ENCODE data around the gene GAB3. TPM values are rescaled to one million over a fixed set of nuclear protein-coding genes. Genes with fewer than 3 reads are reported as not detected.

The GAB3 gene
- total RNA-seq, 4 donors from 2014 or later = 3.5 to 7.4 (median 5.0) TPM

GRCh38 chrX:154761977-154762536, 11.2 kb upstream of the GAB3 start:
- Histone ChIP-seq H3K36me3 (peaks cover 0 to 9% (median 0%) of the 10 kb centered on the region in 3 donors), H3K27ac (peak overlapping the region; percentile 70 to 80 (median 78)), H3K4me1 (peaks cover 0 to 8% (median 0%) of the 10 kb centered on the region in 4 donors), H3K27me3 (no peaks in the 10 kb centered on the region), H3K9me3 (no peaks in the 10 kb centered on the region), H3K4me3 (peak overlapping the region; percentile 57 to 81 (median 64))
- no peak for DNase-seq
- TF ChIP-seq, protein P1, sequence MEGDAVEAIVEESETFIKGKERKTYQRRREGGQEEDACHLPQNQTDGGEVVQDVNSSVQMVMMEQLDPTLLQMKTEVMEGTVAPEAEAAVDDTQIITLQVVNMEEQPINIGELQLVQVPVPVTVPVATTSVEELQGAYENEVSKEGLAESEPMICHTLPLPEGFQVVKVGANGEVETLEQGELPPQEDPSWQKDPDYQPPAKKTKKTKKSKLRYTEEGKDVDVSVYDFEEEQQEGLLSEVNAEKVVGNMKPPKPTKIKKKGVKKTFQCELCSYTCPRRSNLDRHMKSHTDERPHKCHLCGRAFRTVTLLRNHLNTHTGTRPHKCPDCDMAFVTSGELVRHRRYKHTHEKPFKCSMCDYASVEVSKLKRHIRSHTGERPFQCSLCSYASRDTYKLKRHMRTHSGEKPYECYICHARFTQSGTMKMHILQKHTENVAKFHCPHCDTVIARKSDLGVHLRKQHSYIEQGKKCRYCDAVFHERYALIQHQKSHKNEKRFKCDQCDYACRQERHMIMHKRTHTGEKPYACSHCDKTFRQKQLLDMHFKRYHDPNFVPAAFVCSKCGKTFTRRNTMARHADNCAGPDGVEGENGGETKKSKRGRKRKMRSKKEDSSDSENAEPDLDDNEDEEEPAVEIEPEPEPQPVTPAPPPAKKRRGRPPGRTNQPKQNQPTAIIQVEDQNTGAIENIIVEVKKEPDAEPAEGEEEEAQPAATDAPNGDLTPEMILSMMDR (IDR thresholded peaks at IDR 0.05) = no peak
- no peak for TF ChIP-seq POLR2A (IDR thresholded peaks at IDR 0.05)

DNA sequence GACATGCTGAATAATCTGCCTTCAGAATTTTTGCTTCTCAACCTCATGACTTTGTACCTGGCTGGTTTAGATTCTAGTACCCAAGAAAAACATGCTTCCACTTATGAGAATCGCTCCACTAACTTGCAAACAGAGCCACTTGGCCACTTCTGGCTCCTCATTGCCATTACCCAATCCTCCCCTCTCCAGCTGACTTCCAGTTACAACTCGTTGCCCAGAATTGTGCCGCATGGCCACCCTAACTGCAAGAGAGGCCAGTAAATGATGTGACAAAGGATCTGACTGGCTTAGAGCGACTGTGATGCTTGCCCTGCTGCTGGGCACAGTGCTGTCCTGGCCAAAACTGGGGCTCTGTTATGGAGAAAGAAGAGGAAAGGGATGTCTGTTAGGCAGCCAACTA, 7.8 kb upstream of the GAB3 start:
- Histone ChIP-seq H3K9me3 (no peaks in the 10 kb centered on the region), H3K27ac (no peak overlapping the region), H3K36me3 (no peaks in the 10 kb centered on the region), H3K4me3 (no peak overlapping the region), H3K4me1 (peaks cover 0 to 2% (median 0%) of the 10 kb centered on the region in 4 donors), H3K27me3 (no peaks in the 10 kb centered on the region)
- TF ChIP-seq POLR2A (IDR thresholded peaks at IDR 0.05) = no peak
- TF ChIP-seq, protein P1 (IDR thresholded peaks at IDR 0.05) = no peak
- DNase-seq = no peak

- Histone ChIP-seq H3K4me3 (no peak overlapping the region), H3K27me3 (no peaks in the 10 kb centered on the region), H3K27ac (peak overlapping the region; percentile 73 to 78 (median 78)), H3K36me3 (no peaks in the 10 kb centered on the region), H3K9me3 (no peaks in the 10 kb centered on the region), H3K4me1 (no peaks in the 10 kb centered on the region)
- TF ChIP-seq POLR2A (IDR thresholded peaks at IDR 0.05) = no peak
- TF ChIP-seq, protein P1 (IDR thresholded peaks at IDR 0.05) = no peak
- DNase-seq = no peak
These were observed 893 bp upstream of the GAB3 start for GRCh38 chrX:154751669-154752271.

DNA sequence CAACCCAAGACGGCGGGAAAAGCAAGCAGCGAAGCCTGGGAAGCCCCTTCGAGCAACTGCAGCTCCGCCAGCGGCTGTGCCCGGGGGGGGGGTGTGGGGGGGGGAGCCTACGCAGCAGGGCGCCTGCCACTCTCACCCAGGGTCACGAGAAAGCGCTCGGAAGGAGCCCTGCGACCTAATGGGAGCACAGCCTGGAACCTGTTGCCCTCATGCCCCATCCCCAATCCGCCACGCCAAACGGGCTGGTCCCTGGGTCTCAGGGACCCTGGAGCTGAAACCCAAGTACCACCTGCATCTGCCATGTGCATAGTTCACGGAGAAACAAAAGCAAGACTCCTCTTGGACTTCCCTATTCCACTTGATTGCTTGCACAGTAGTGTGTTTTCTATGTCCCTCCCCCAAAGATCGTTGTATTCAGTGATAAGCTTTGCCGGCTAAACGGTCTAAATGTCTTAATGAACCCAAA, 359 bp upstream of the GAB3 start:
- H3K27ac ChIP-seq = peak overlapping the region; percentile 73 to 78 (median 78)
- no peaks in the 10 kb centered on the region for H3K4me1 ChIP-seq

DNA sequence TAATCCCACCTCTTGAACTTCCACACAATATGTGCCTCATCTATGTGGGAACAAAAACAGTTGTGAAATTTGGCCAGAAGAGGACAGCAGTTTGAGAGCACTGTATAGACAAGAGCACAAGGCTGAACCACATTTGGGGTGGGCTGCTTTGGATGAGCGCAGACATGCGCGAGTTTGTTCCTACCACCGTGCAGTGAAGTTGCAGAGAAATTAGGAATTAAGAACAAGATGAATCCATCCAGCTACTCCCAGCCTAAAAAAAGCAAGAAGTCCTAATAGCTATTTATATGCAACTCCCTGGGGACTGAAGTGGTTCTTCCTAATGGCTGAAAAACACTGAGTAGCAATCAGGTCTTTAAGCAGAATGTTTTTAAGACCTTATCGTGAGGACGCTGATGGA, 1.0 kb downstream of the GAB3 start:
- H3K4me1 ChIP-seq = no peaks in the 10 kb centered on the region
- H3K27me3 ChIP-seq = no peaks in the 10 kb centered on the region
- H3K4me3 ChIP-seq = peak overlapping the region; percentile 49 to 60 (median 54)
- TF ChIP-seq POLR2A (IDR thresholded peaks at IDR 0.05) = no peak
- TF ChIP-seq, protein P1 (IDR thresholded peaks at IDR 0.05) = no peak
- H3K27ac ChIP-seq = peak overlapping the region; percentile 73 to 78 (median 78)
- no peaks in the 10 kb centered on the region for H3K9me3 ChIP-seq
- no peak for DNase-seq
- no peaks in the 10 kb centered on the region for H3K36me3 ChIP-seq

More for the DNA sequence above, 359 bp upstream of the GAB3 start:
- Histone ChIP-seq H3K36me3 (no peaks in the 10 kb centered on the region), H3K27me3 (no peaks in the 10 kb centered on the region), H3K4me3 (peak overlapping the region; percentile 49 to 60 (median 54)), H3K9me3 (no peaks in the 10 kb centered on the region)
- DNase-seq = no peak
- TF ChIP-seq, protein P1 (IDR thresholded peaks at IDR 0.05) = no peak
- no peak for TF ChIP-seq POLR2A (IDR thresholded peaks at IDR 0.05)
